Measurements from ENCODE around the gene GTF3C4. TPM values are rescaled to one million over a fixed set of nuclear protein-coding genes. Genes with fewer than 3 reads are reported as not detected.
A peak's percentile ranks its signal among the peaks of the same experiment; 100 is the strongest.
"Not testable (repeated sequence)": the region's sequence is repeated elsewhere in the genome, so short reads cannot be mapped to it uniquely, and the experiment has no call there.

The GTF3C4 gene
- total RNA-seq, 6 donors from 2014 or later: 6.4 to 20.9 (median 14.2) TPM

DNA sequence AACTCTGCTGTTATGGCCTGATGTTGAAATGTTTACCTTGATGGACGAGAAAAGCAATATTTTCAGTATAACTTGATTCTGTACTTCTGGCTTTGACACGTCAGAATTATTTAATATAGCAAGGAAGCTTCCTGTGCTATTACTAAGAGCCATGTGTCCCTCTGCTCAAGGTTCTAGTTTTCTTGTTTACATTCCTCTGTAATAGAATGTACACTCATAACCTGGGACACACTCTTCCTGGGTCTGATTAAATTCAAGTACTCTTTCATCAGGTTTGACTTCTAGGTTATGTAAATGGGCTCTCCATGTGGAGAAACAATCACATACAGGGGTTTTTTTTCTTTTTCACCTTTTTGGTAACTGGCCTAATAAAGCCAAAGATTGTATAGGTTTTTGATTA lies 33.1 kb downstream of the GTF3C4 start:
- peak; percentile 41 to 85 for ATAC-seq (ENCODE audit: low FRiP score in 2 of 2)

DNA sequence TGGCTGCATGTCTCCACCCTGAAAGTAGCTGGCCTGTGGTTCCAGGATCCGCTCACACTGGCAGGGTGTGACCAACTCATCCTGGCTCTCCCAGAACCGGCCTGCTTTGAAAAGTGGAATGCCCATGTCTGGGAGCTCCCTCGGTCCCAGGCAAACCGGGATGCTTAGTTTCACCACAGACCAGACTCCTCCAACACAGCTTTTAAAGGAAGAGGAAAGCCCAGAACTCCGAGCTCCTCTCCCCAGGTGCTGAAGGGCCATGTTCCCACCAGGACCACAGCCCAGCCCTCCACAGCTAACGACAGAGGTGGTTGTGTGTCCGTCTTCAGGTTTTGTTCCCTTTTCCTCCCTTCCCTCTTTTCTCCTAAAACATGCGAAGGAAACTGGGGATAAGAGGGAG lies 38.0 kb downstream of the GTF3C4 start:
- DNase-seq (no peak), ATAC-seq (ENCODE audit: low FRiP score in 2 of 2) (no peak)
- H3K9me3 ChIP-seq: no peaks in the 10 kb centered on the region
- no peak overlapping the region for H3K27ac ChIP-seq
- no peaks in the 10 kb centered on the region for H3K27me3 ChIP-seq
- WGBS, 2 donors: 81 to 88% methylated on average over 5 to 8 of the region's 8 CpGs
- H3K4me1 ChIP-seq: peaks cover 0 to 5% (median 0%) of the 10 kb centered on the region in 4 donors
- H3K4me3 ChIP-seq: no peak overlapping the region
- no peaks in the 10 kb centered on the region for H3K36me3 ChIP-seq
- TF ChIP-seq, protein P1, sequence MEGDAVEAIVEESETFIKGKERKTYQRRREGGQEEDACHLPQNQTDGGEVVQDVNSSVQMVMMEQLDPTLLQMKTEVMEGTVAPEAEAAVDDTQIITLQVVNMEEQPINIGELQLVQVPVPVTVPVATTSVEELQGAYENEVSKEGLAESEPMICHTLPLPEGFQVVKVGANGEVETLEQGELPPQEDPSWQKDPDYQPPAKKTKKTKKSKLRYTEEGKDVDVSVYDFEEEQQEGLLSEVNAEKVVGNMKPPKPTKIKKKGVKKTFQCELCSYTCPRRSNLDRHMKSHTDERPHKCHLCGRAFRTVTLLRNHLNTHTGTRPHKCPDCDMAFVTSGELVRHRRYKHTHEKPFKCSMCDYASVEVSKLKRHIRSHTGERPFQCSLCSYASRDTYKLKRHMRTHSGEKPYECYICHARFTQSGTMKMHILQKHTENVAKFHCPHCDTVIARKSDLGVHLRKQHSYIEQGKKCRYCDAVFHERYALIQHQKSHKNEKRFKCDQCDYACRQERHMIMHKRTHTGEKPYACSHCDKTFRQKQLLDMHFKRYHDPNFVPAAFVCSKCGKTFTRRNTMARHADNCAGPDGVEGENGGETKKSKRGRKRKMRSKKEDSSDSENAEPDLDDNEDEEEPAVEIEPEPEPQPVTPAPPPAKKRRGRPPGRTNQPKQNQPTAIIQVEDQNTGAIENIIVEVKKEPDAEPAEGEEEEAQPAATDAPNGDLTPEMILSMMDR (IDR thresholded peaks at IDR 0.05): no peak

More for the DNA sequence above, 33.1 kb downstream of the GTF3C4 start:
- 13 to 41% methylated on average over 2 of the region's 2 CpGs for WGBS, 2 donors
- no peaks in the 10 kb centered on the region for H3K27me3 ChIP-seq
- peak overlapping the region in 2 of 4 donors; percentile 18 to 23 for H3K27ac ChIP-seq
- no peak for DNase-seq
- peaks cover 0 to 12% (median 0%) of the 10 kb centered on the region in 4 donors for H3K4me1 ChIP-seq
- TF ChIP-seq POLR2AphosphoS5 (IDR thresholded peaks at IDR 0.05): no peak
- peak in 1 of 4 donors; percentile 87 for TF ChIP-seq EP300 (IDR thresholded peaks at IDR 0.05)
- TF ChIP-seq, protein P1 (IDR thresholded peaks at IDR 0.05): no peak
- no peaks in the 10 kb centered on the region for H3K36me3 ChIP-seq
- H3K4me3 ChIP-seq: no peak overlapping the region
- peaks cover 0 to 3% (median 0%) of the 10 kb centered on the region in 4 donors for H3K9me3 ChIP-seq

DNA sequence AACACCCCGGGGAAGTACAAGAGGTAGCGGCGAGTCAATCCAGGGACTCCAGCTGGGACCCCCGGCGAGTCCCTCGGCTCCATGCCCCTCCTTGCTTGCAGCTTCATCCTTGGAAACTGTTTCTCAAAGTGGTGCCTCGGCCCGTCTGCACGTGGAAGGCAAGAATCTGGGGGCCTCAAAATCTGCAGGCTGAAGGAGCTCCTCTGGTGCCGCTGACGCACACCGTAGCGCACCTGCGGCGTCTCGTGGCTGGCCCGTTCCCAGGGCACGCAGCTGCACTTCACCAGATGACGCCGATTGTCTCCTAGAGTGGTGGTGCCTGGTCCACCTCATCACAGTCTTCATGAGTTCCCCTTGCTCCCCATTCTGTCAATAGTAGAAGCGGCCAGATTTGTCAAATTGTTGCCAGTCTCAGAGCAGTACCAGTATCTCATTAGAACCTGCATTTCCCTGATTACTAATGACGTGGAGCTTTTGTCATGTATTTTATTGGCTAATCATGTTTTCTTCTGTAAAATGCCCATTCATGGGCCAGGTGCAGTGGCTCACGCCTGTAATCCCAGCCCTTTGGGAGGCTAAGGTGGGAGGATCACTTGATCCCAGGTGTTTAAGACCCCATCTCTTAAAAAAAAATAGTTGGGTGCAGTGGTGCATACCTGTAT lies 38.6 kb downstream of the GTF3C4 start:
- ATAC-seq (ENCODE audit: low FRiP score in 2 of 2): peak in 1 of 2 donors; percentile 30
- Histone ChIP-seq H3K4me1 (peaks cover 0 to 3% (median 0%) of the 10 kb centered on the region in 4 donors), H3K4me3 (no peak overlapping the region), H3K36me3 (no peaks in the 10 kb centered on the region), H3K9me3 (no peaks in the 10 kb centered on the region), H3K27me3 (no peaks in the 10 kb centered on the region), H3K27ac (no peak overlapping the region)
- TF ChIP-seq, protein P1 (IDR thresholded peaks at IDR 0.05): no peak
- no peak for TF ChIP-seq EP300 (IDR thresholded peaks at IDR 0.05)
- TF ChIP-seq POLR2AphosphoS5 (IDR thresholded peaks at IDR 0.05): no peak
- TF ChIP-seq POLR2A (IDR thresholded peaks at IDR 0.05): no peak
- peak in 1 of 2 donors; percentile 50 for DNase-seq
- 90 to 91% methylated on average over 21 to 23 of the region's 23 CpGs for WGBS, 2 donors

DNA sequence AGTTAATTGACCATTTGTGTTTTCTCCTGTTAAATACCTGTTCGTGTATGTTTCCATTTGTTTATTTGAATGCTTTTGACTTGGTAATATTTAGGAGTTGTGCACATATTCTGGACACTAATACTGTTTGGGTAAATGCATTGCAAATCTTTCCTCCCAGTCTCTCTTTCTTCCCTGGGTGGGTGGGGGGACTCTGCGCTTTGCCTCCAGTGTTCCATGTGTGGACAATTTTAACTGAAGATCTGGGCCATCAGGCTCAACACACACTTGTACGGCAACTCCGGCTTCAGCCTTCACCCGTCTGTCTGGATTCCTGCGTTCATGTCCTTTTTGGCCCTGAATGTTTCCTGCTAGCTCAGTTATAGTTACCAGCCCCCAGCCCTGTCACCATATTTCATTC lies 40.1 kb downstream of the GTF3C4 start:
- DNase-seq: no peak
- Histone ChIP-seq H3K27me3 (no peaks in the 10 kb centered on the region), H3K36me3 (no peaks in the 10 kb centered on the region), H3K27ac (no peak overlapping the region), H3K4me3 (no peak overlapping the region), H3K4me1 (no peaks in the 10 kb centered on the region), H3K9me3 (no peaks in the 10 kb centered on the region)
- no peak for ATAC-seq (ENCODE audit: low FRiP score in 2 of 2)
- 75 to 87% methylated on average over 6 of the region's 6 CpGs for WGBS, 2 donors
- no peak for TF ChIP-seq POLR2A (IDR thresholded peaks at IDR 0.05)
- TF ChIP-seq POLR2AphosphoS5 (IDR thresholded peaks at IDR 0.05): no peak
- TF ChIP-seq, protein P1 (IDR thresholded peaks at IDR 0.05): no peak
- TF ChIP-seq EP300 (IDR thresholded peaks at IDR 0.05): no peak

DNA sequence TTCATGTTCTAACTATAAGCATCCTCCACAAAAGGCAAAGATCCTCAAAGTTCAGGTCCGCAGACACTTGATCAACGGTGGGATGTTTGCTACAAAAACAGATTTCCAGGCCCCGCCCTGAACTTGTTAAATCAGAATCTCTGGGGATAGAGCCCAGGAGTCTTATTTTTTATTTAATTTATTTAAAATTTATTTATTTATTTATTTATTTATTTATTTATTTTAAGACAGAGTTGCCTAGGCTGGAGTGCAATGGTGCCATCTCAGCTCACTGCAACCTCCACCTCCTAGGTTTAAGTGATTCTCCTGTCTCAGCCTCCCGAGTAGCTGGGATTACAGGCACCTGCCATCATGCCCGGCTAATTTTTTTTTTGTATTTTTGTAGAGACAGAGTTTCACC lies 40.9 kb downstream of the GTF3C4 start:
- not testable (repeated sequence) for H3K4me1 ChIP-seq; H3K4me3 ChIP-seq; ATAC-seq (ENCODE audit: low FRiP score in 2 of 2); H3K36me3 ChIP-seq; DNase-seq; H3K27ac ChIP-seq; H3K9me3 ChIP-seq; H3K27me3 ChIP-seq
- 91 to 94% methylated on average over 5 of the region's 5 CpGs for whole genome bisulfite sequencing, 2 donors
